ENCODE results near the gene RNF138. TPM values are rescaled to one million over a fixed set of nuclear protein-coding genes. Genes with fewer than 3 reads are reported as not detected.

Gene RNF138
- total and polyA plus RNA-seq, 10 of the 15 experiments (the other 5 are each of a cell fraction or from before 2014, with no cell fraction given), result 24.2 to 75.2 (median 40.1) TPM

GRCh38 chr18:32095192-32095899 lies 3.7 kb downstream of the RNF138 start:
- WGBS (ENCODE audit: insufficient coverage, insufficient replicate concordance, low lambda C conversion rate, missing lambda C conversion rate), result 56% methylated on average over 7 of the region's 7 CpGs
- Histone ChIP-seq H3K36me3 (ENCODE audit: control insufficient read depth in 2 of 2, insufficient read depth in 2 of 2, low read length in 1 of 2) (peaks cover 0 to 6% of the 10 kb centered on the region in 2 experiments; a peak in 1 of 4 replicates), H3K4me2 (ENCODE audit: control insufficient read depth, insufficient read depth) (peak overlapping the region; percentile 60), H3K27ac (ENCODE audit: control insufficient read depth, insufficient read depth) (no peak overlapping the region), H3K4me1 (ENCODE audit: control insufficient read depth, insufficient read depth, low read length) (no peaks in the 10 kb centered on the region; the same call in 1 of the 2 replicates), H3K79me2 (ENCODE audit: control insufficient read depth, insufficient read depth, low read length) (peaks cover 74% of the 10 kb centered on the region), H3K9me3 (replicated peaks; ENCODE audit: control insufficient read depth, insufficient read depth, low read length) (no peaks in the 10 kb centered on the region), H3K27me3 (replicated peaks in 1 of 2; ENCODE audit: control insufficient read depth in 2 of 2, insufficient read depth in 2 of 2, low read length in 1 of 2) (no peaks in the 10 kb centered on the region), H3K4me3 (peak overlapping the region; percentile 86), H3K9ac (ENCODE audit: control insufficient read depth, insufficient read depth, low read length) (no peak overlapping the region), H4K20me1 (ENCODE audit: control insufficient read depth, insufficient read depth) (no peaks in the 10 kb centered on the region), H2AFZ (ENCODE audit: control insufficient read depth, low read depth, low read length) (no peak overlapping the region)
- DNase-seq (ENCODE audit: low read depth, low spot score) (no peak), ATAC-seq (no peak), FAIRE-seq (no peak)
- ChIA-PET SMC1A (ENCODE audit: uncharacterized antibody, unreplicated experiment) (interaction anchor here (0.8 to 1.7 kb wide), 5 partner anchors 10 to 76 kb away, joined by 3 to 10 read pairs (median 3); no protein-coding TSS in a partner anchor), RAD21 (ENCODE audit: unreplicated experiment) (interaction anchor here (1.2 kb wide), 1 partner anchor 11 kb away, joined by 4 read pairs; no protein-coding TSS in a partner anchor), CTCF (interaction anchor here (1.0 to 1.3 kb wide), 2 partner anchors 9 kb away, joined by 3 read pairs; no protein-coding TSS in a partner anchor), POLR2A (interaction anchor here (0.6 to 1.1 kb wide), 3 partner anchors 9 to 11 kb away, joined by 3 to 5 read pairs (median 5); no protein-coding TSS in a partner anchor)
- TF ChIP-seq FOXM1 (IDR thresholded peaks at IDR 0.05; ENCODE audit: low read depth, low read length) (no peak), CREB1 (IDR thresholded peaks at IDR 0.05; ENCODE audit: low read depth) (no peak), MAX (IDR thresholded peaks at IDR 0.05; ENCODE audit: low read depth, low read length) (no peak), SKIL (IDR thresholded peaks at IDR 0.05; ENCODE audit: low read depth, poor library complexity, severe bottlenecking) (no peak), RAD51 (IDR thresholded peaks at IDR 0.05) (no peak), CBX5 (IDR thresholded peaks at IDR 0.05; ENCODE audit: low read depth) (no peak), MEF2B (IDR thresholded peaks at IDR 0.05; ENCODE audit: partially characterized antibody, poor library complexity, severe bottlenecking) (no peak), MTA2 (IDR thresholded peaks at IDR 0.05; ENCODE audit: low read depth) (no peak), SMAD5 (IDR thresholded peaks at IDR 0.05; ENCODE audit: low read depth) (no peak), ATF7 (IDR thresholded peaks at IDR 0.05; ENCODE audit: low read depth) (no peak), STAT3 (IDR thresholded peaks at IDR 0.05; ENCODE audit: low read depth, low read length) (no peak)
- in situ Hi-C loops (cut with MboI), result no loop called here
- no TSS peak for BruUV-seq (replicated peaks)
- intact Hi-C loops (cut with micrococcal nuclease; ENCODE audit: unreplicated experiment), result no loop called here
